Measurements from ENCODE around the gene TLX2. TPM values are rescaled to one million over a fixed set of nuclear protein-coding genes. Genes with fewer than 3 reads are reported as not detected.

Gene TLX2
- total and polyA plus RNA-seq, 2 of the 13 experiments (the other 11 are each of a cell fraction or from before 2014, with no cell fraction given): 0.05 to 0.20 TPM

DNA sequence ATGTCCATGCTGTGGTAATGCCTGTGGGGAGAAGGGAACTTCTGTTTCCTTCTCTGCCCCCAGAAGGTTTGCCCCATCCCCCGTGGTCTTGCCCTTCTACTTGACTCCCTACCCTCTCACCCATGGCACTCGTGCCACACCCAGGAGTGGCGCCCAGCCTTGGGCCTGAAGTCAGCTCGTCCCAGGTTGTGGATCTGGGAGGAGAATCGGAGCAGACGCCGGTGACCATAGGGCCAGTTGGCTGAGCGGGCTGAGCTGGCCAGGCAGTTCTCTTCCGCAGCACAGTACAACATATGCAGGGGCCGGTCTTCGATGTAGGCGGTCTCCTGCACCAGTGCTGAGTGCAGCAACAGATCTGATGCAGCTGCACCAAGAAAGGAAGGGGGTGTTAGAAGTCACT is 20.2 kb downstream of the TLX2 start (continued):
- TF ChIP-seq, protein P1, sequence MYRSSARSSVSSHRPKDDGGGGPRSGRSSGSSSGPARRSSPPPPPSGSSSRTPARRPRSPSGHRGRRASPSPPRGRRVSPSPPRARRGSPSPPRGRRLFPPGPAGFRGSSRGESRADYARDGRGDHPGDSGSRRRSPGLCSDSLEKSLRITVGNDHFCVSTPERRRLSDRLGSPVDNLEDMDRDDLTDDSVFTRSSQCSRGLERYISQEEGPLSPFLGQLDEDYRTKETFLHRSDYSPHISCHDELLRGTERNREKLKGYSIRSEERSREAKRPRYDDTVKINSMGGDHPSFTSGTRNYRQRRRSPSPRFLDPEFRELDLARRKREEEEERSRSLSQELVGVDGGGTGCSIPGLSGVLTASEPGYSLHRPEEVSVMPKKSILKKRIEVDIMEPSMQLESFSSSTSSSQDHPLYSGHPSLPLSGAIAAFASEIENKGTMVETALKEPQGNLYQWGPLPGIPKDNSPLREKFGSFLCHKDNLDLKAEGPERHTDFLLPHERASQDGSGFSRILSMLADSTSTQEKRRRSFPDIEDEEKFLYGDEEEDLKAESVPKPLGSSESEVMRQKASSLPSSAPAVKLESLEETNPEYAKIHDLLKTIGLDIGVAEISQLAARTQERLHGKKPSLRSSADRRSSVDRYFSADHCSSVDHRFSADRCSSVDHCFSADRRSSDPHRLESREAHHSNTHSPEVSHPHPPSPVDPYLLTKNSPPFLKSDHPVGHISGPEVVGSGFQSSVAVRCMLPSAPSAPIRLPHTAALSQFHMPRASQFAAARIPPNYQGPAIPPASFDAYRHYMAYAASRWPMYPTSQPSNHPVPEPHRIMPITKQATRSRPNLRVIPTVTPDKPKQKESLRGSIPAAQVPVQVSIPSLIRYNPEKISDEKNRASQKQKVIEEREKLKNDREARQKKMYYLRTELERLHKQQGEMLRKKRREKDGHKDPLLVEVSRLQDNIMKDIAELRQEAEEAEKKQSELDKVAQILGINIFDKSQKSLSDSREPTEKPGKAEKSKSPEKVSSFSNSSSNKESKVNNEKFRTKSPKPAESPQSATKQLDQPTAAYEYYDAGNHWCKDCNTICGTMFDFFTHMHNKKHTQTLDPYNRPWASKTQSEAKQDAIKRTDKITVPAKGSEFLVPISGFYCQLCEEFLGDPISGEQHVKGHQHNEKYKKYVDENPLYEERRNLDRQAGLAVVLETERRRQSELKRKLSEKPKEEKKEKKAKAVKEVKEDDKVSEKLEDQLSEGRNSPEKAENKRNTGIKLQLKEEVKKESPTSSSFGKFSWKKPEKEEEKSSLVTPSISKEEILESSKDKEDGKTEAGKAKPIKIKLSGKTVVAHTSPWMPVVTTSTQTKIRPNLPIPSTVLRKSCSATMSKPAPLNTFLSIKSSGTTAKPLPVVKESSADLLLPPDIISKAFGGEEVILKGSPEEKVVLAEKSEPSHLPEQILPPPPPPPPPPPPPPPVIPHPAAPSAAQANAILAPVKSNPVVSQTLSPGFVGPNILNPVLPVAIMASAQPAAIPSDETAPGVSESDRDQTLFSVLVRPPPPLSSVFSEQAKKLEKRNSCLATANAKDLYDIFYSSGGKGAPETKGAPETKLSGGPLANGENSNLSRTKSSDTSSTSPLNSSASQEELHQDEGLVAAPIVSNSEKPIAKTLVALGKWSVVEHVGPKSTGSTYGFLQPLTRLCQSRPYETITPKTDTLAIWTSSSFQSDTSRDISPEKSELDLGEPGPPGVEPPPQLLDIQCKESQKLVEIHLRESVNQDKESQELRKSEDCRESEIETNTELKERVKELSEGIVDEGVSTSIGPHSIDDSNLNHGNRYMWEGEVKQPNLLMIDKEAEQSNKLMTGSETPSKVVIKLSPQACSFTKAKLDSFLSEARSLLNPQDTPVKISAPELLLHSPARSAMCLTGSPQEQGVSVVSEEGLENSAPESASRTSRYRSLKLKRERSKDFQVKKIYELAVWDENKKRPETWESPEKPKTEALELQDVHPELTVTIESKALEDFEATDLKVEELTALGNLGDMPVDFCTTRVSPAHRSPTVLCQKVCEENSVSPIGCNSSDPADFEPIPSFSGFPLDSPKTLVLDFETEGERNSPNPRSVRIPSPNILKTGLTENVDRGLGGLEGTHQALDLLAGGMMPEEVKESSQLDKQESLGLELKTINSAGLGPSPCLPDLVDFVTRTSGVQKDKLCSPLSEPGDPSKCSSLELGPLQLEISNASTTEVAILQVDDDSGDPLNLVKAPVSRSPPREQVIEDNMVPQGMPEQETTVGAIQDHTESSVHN (CRISPR knock-in tag; IDR thresholded peaks at IDR 0.05): peak; percentile 62; the same call in 1 of the 2 replicates
- no peak for TF ChIP-seq NFKBIZ (CRISPR knock-in tag; IDR thresholded peaks at IDR 0.05)
- TF ChIP-seq ZC3H13 (CRISPR knock-in tag; IDR thresholded peaks at IDR 0.05): 0 out of 2 replicates have a peak, but pooled peaks have one; percentile 40
- TF ChIP-seq NPAS2 (CRISPR knock-in tag; IDR thresholded peaks at IDR 0.05; ENCODE audit: borderline replicate concordance): no peak
- peak; percentile 20; the same call in 1 of the 2 replicates for TF ChIP-seq KDM2A (CRISPR knock-in tag; IDR thresholded peaks at IDR 0.05; ENCODE audit: borderline replicate concordance, low read depth)
- TF ChIP-seq FOXK2 (IDR thresholded peaks at IDR 0.05): no peak
- TF ChIP-seq AGO2 (optimal IDR thresholded peaks at IDR 0.05; ENCODE audit: low read depth, low read length): peak; percentile 77

Measured in HepG2 (cell line).